ENCODE data around the gene YWHAE.

- TF ChIP-seq CTCF (IDR thresholded peaks at IDR 0.05), result no peak
- TF ChIP-seq POLR2A (IDR thresholded peaks at IDR 0.05), result no peak
- no peak for TF ChIP-seq EP300 (IDR thresholded peaks at IDR 0.05)
These were observed 12.4 kb upstream of the YWHAE start for GRCh38 chr17:1412185-1413110.

Measured in ovary (tissue), 3 donors.